ENCODE data around the gene SLC35E2B. TPM values are rescaled to one million over a fixed set of nuclear protein-coding genes. Genes with fewer than 3 reads are reported as not detected.

SLC35E2B gene
- total and polyA plus RNA-seq, 2 of the 13 experiments (the other 11 are each of a cell fraction or from before 2014, with no cell fraction given) = 14.1 to 19.7 TPM

GRCh38 chr1:1618396-1619068, 74.1 kb downstream of the SLC35E2B start:
- Histone ChIP-seq H2AFZ (ENCODE audit: low read length) (no peak overlapping the region), H3K9me3 (ENCODE audit: low read length) (no peaks in the 10 kb centered on the region), H3K4me2 (ENCODE audit: low read depth, low read length) (no peak overlapping the region), H3K9ac (ENCODE audit: insufficient read depth, low read depth, low read length) (no peak overlapping the region), H3K27ac (ENCODE audit: extremely low read length, insufficient read depth, low read length) (no peak overlapping the region), H3K27me3 (ENCODE audit: control insufficient read depth in 1 of 2, insufficient read depth in 2 of 2, low read length in 2 of 2) (no peaks in the 10 kb centered on the region; a peak in 1 of 5 replicates), H3K79me2 (ENCODE audit: insufficient read depth, low read length) (peaks cover 17% of the 10 kb centered on the region), H3K4me1 (ENCODE audit: insufficient read depth, low read length) (peaks cover 19% of the 10 kb centered on the region), H3K4me3 (replicated peaks in 1 of 3; ENCODE audit: insufficient read depth in 1 of 3, low read depth in 2 of 3, low read length in 3 of 3) (no peak overlapping the region), H4K20me1 (ENCODE audit: insufficient read depth, low read length) (peaks cover 8% of the 10 kb centered on the region; the same call in 1 of the 2 replicates), H3K36me3 (replicated peaks in 1 of 2; ENCODE audit: control insufficient read depth in 1 of 2, insufficient read depth in 2 of 2, low read length in 2 of 2) (peaks cover 1 to 14% of the 10 kb centered on the region in 2 experiments; a peak in 2 of 5 replicates)
- intact Hi-C loops (cut with micrococcal nuclease; ENCODE audit: unreplicated experiment) (no loop called here), in situ Hi-C loops (cut with HindIII; ENCODE audit: extremely low pct_ligation_motif_present, low pct_unique_long_range_greater_than_20kb) (loop anchor here (5.0 kb wide), 1 partner anchor 41 kb away; no protein-coding TSS in a partner anchor)
- no peak for DNase-seq (ENCODE audit: low spot score)
- CTCF ChIA-PET (ENCODE audit: low intra/inter-chr PET ratio, low total read pairs) = no interaction called here
- no peak for ATAC-seq
- no peak for FAIRE-seq
- WGBS (ENCODE audit: low lambda C conversion rate) = 87% methylated on average over 4 of the region's 9 CpGs
- TF ChIP-seq ZNF577 (CRISPR knock-in tag; IDR thresholded peaks at IDR 0.05; ENCODE audit: borderline replicate concordance, low read depth) (no peak), ZNF782 (CRISPR knock-in tag; IDR thresholded peaks at IDR 0.05; ENCODE audit: borderline replicate concordance) (no peak), ZBTB34 (CRISPR knock-in tag; IDR thresholded peaks at IDR 0.05) (no peak), ZNF337 (CRISPR knock-in tag; IDR thresholded peaks at IDR 0.05; ENCODE audit: borderline replicate concordance, low read depth) (no peak), POGK (CRISPR knock-in tag; conservative IDR thresholded peaks at IDR 0.05) (no peak), TERF1 (CRISPR knock-in tag; IDR thresholded peaks at IDR 0.05) (no peak), NFYB (CRISPR knock-in tag; IDR thresholded peaks at IDR 0.05) (no peak), ZNF710 (CRISPR knock-in tag; IDR thresholded peaks at IDR 0.05; ENCODE audit: borderline replicate concordance) (no peak)
- no TSS peak for BruUV-seq (replicated peaks)
- POLR2A ChIA-PET = no interaction called here

Data from HepG2 (cell line).